ENCODE results near the gene KLRC4. TPM values are rescaled to one million over a fixed set of nuclear protein-coding genes. Genes with fewer than 3 reads are reported as not detected.
"Not testable (repeated sequence)": the region's sequence is repeated elsewhere in the genome, so short reads cannot be mapped to it uniquely, and the experiment has no call there.

KLRC4 gene
- total and polyA plus RNA-seq, 2 of the 4 experiments (the other 2 are of a cell fraction): not detected

- in situ Hi-C loops (cut with MboI; ENCODE audit: low sequenced_read_pairs): no loop called here
- Histone ChIP-seq H3K4me2 (ENCODE audit: low read depth, low read length) (no peak overlapping the region), H3K36me3 (ENCODE audit: control insufficient read depth, insufficient read depth, low read length) (no peaks in the 10 kb centered on the region), H4K91ac (ENCODE audit: insufficient read depth, low read depth, low read length) (no peak overlapping the region), H3K56ac (ENCODE audit: extremely low read depth, insufficient read depth, low read length) (no peak overlapping the region), H2BK20ac (ENCODE audit: low read depth, low read length) (no peak overlapping the region), H2AFZ (replicated peaks; ENCODE audit: low read length, poor library complexity) (no peak overlapping the region), H3K9me3 (ENCODE audit: control insufficient read depth, insufficient read depth, low read length) (no peaks in the 10 kb centered on the region), H3K79me1 (ENCODE audit: low read depth in 1 of 2, low read length in 2 of 2) (no peaks in the 10 kb centered on the region), H4K5ac (ENCODE audit: low read depth, low read length) (no peak overlapping the region), H3K4me1 (ENCODE audit: control insufficient read depth, insufficient read depth, low read length) (no peaks in the 10 kb centered on the region), H4K8ac (ENCODE audit: low read depth in 2 of 2, low read length in 2 of 2) (no peak overlapping the region), H4K20me1 (ENCODE audit: insufficient read depth, low read length) (no peaks in the 10 kb centered on the region), H3K27ac (ENCODE audit: insufficient read depth, low read length) (no peak overlapping the region), H2BK15ac (ENCODE audit: low read depth, low read length) (no peak overlapping the region), H2BK120ac (ENCODE audit: low read depth, low read length) (no peak overlapping the region), H3K23ac (ENCODE audit: low read depth, low read length) (no peak overlapping the region), H3K14ac (replicated peaks; ENCODE audit: low read depth, low read length) (no peak overlapping the region), H3K4me3 (ENCODE audit: insufficient read depth, low read depth, low read length) (no peak overlapping the region), H3K18ac (ENCODE audit: low read depth, low read length) (no peak overlapping the region), H3K4ac (ENCODE audit: low read depth, low read length) (no peak overlapping the region), H2AK5ac (ENCODE audit: low read depth, low read length) (no peak overlapping the region), H2BK5ac (ENCODE audit: low read depth, low read length, poor library complexity, severe bottlenecking) (no peak overlapping the region), H3K9me1 (ENCODE audit: insufficient read depth, low read length) (no peaks in the 10 kb centered on the region), H3K27me3 (ENCODE audit: control insufficient read depth, insufficient read depth, low read length) (no peaks in the 10 kb centered on the region), H2AK9ac (replicated peaks; ENCODE audit: low read depth, low read length, poor library complexity) (no peak overlapping the region), H3K9ac (ENCODE audit: low read depth, low read length) (no peak overlapping the region)
- ChIA-PET POLR2A (ENCODE audit: unreplicated experiment) (no interaction called here), CTCF (interaction anchor here (0.9 kb wide), 1 partner anchor 15 kb away, joined by 3 read pairs; no protein-coding TSS in a partner anchor)
- ATAC-seq (ENCODE audit: low read depth) (no peak), DNase-seq (no peak)
- intact Hi-C loops (cut with micrococcal nuclease): no loop called here
- dilution Hi-C loops (cut with HindIII; ENCODE audit: low sequenced_read_pairs, unreplicated experiment): no loop called here
- no CpG with 5 or more reads among the region's 4 CpGs for WGBS, 2 experiments (ENCODE audit: extremely low coverage in 2 of 2, insufficient read length in 1 of 2)
- BruUV-seq (replicated peaks): no TSS peak
- TF ChIP-seq MXI1 (IDR thresholded peaks at IDR 0.05; ENCODE audit: borderline replicate concordance, low read depth, low read length) (no peak), CTCF (conservative IDR thresholded peaks at IDR 0.05; ENCODE audit: low read depth, low read length) (no peak), CEBPB (IDR thresholded peaks at IDR 0.05; ENCODE audit: low read depth, low read length) (no peak), MAZ (IDR thresholded peaks at IDR 0.05; ENCODE audit: borderline replicate concordance, low read depth, low read length) (no peak), NFE2L2 (IDR thresholded peaks at IDR 0.05; ENCODE audit: low read depth, low read length) (no peak), RAD21 (IDR thresholded peaks at IDR 0.05; ENCODE audit: low read length) (no peak), FOS (IDR thresholded peaks at IDR 0.05; ENCODE audit: low read depth, low read length) (no peak)
Observed at GRCh38 chr12:10381928-10382628, 27.5 kb downstream of the KLRC4 start.

GRCh38 chr12:10378737-10379136, 30.8 kb downstream of the KLRC4 start:
- H3K4me1 ChIP-seq (ENCODE audit: control insufficient read depth, insufficient read depth, low read length); H2BK120ac ChIP-seq (ENCODE audit: low read depth, low read length); H2AFZ ChIP-seq (replicated peaks; ENCODE audit: low read length, poor library complexity); H4K91ac ChIP-seq (ENCODE audit: insufficient read depth, low read depth, low read length); H2BK5ac ChIP-seq (ENCODE audit: low read depth, low read length, poor library complexity, severe bottlenecking); H4K20me1 ChIP-seq (ENCODE audit: insufficient read depth, low read length); H2AK5ac ChIP-seq (ENCODE audit: low read depth, low read length); H3K4me3 ChIP-seq (ENCODE audit: insufficient read depth, low read depth, low read length); H2BK15ac ChIP-seq (ENCODE audit: low read depth, low read length); H3K27ac ChIP-seq (ENCODE audit: insufficient read depth, low read length); DNase-seq; H3K14ac ChIP-seq (replicated peaks; ENCODE audit: low read depth, low read length); H3K9ac ChIP-seq (ENCODE audit: low read depth, low read length); H2BK20ac ChIP-seq (ENCODE audit: low read depth, low read length); CTCF ChIA-PET; dilution Hi-C loops (cut with HindIII; ENCODE audit: low sequenced_read_pairs, unreplicated experiment); H3K18ac ChIP-seq (ENCODE audit: low read depth, low read length); H2AK9ac ChIP-seq (replicated peaks; ENCODE audit: low read depth, low read length, poor library complexity); H3K56ac ChIP-seq (ENCODE audit: extremely low read depth, insufficient read depth, low read length); H3K36me3 ChIP-seq (ENCODE audit: control insufficient read depth, insufficient read depth, low read length); H3K79me1 ChIP-seq (ENCODE audit: low read depth in 1 of 2, low read length in 2 of 2); H3K23ac ChIP-seq (ENCODE audit: low read depth, low read length); ATAC-seq (ENCODE audit: low read depth); intact Hi-C loops (cut with micrococcal nuclease); H3K9me3 ChIP-seq (ENCODE audit: control insufficient read depth, insufficient read depth, low read length); H3K9me1 ChIP-seq (ENCODE audit: insufficient read depth, low read length); H3K27me3 ChIP-seq (ENCODE audit: control insufficient read depth, insufficient read depth, low read length); BruUV-seq (replicated peaks); H3K4ac ChIP-seq (ENCODE audit: low read depth, low read length); H3K4me2 ChIP-seq (ENCODE audit: low read depth, low read length); H4K5ac ChIP-seq (ENCODE audit: low read depth, low read length); POLR2A ChIA-PET (ENCODE audit: unreplicated experiment); H4K8ac ChIP-seq (ENCODE audit: low read depth in 2 of 2, low read length in 2 of 2); in situ Hi-C loops (cut with MboI; ENCODE audit: low sequenced_read_pairs): not testable (repeated sequence)
- no CpG with 5 or more reads among the region's 2 CpGs for whole genome bisulfite sequencing, 2 experiments (ENCODE audit: extremely low coverage in 2 of 2, insufficient read length in 1 of 2)

Data from IMR-90 (cell line).